ENCODE results near the gene UQCC3.
A peak's percentile ranks its signal among the peaks of the same experiment; 100 is the strongest.
"Not testable (repeated sequence)": the region's sequence is repeated elsewhere in the genome, so short reads cannot be mapped to it uniquely, and the experiment has no call there.

UQCC3 gene

GRCh38 chr11:62702246-62702645 lies 30.8 kb downstream of the UQCC3 start:
- H3K36me3 ChIP-seq (ENCODE audit: control insufficient read depth, insufficient read depth, low read length), result peaks cover 4% of the 10 kb centered on the region
- H3K4me1 ChIP-seq (ENCODE audit: control insufficient read depth, insufficient read depth, low read length), result peaks cover 12% of the 10 kb centered on the region
- H3K4me3 ChIP-seq (ENCODE audit: insufficient read depth, low read depth, low read length), result no peak overlapping the region
- no peaks in the 10 kb centered on the region for H3K27me3 ChIP-seq (ENCODE audit: control insufficient read depth, insufficient read depth, low read length, poor library complexity, severe bottlenecking)
- H3K9me3 ChIP-seq (ENCODE audit: control insufficient read depth, low read length), result no peaks in the 10 kb centered on the region
- 92 to 96% methylated on average over 11 of the region's 11 CpGs for WGBS, 2 experiments
- H3K27ac ChIP-seq (ENCODE audit: insufficient read depth, low read depth, low read length, poor library complexity, severe bottlenecking), result no peak overlapping the region

- not testable (repeated sequence) for H3K4me3 ChIP-seq (ENCODE audit: insufficient read depth, low read depth, low read length); H3K9me3 ChIP-seq (ENCODE audit: control insufficient read depth, low read length); H3K27ac ChIP-seq (ENCODE audit: insufficient read depth, low read depth, low read length, poor library complexity, severe bottlenecking); H3K36me3 ChIP-seq (ENCODE audit: control insufficient read depth, insufficient read depth, low read length); H3K27me3 ChIP-seq (ENCODE audit: control insufficient read depth, insufficient read depth, low read length, poor library complexity, severe bottlenecking)
- 93 to 94% methylated on average over 4 of the region's 4 CpGs for WGBS, 2 experiments
- peaks cover 24% of the 10 kb centered on the region for H3K4me1 ChIP-seq (ENCODE audit: control insufficient read depth, insufficient read depth, low read length)
Observed at GRCh38 chr11:62703921-62704320, 32.4 kb downstream of the UQCC3 start.

DNA sequence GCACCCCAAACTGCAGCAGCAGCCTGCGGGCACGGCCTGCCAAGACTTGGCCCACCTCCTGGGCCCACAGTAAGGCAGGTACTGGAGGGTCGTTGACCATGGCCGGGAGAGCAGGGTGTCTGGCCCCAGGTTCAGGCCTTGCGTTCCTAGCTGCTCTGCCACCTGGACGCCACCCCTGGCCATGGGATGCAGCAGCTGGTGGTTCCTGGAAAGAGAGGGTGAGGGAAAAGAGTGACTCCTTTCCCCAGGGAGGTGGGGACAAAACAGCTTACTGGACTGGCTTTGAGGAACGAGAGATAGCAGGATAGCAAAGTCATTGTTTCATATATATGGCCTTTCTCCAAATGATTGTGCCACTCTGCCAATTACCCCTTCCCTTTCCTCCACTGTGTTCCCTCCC lies 33.9 kb downstream of the UQCC3 start:
- WGBS, 2 experiments, result 77% methylated on average over 7 of the region's 7 CpGs
- H3K4me1 ChIP-seq (ENCODE audit: control insufficient read depth, insufficient read depth, low read length), result peaks cover 31% of the 10 kb centered on the region
- H3K36me3 ChIP-seq (ENCODE audit: control insufficient read depth, insufficient read depth, low read length), result peaks cover 5% of the 10 kb centered on the region

DNA sequence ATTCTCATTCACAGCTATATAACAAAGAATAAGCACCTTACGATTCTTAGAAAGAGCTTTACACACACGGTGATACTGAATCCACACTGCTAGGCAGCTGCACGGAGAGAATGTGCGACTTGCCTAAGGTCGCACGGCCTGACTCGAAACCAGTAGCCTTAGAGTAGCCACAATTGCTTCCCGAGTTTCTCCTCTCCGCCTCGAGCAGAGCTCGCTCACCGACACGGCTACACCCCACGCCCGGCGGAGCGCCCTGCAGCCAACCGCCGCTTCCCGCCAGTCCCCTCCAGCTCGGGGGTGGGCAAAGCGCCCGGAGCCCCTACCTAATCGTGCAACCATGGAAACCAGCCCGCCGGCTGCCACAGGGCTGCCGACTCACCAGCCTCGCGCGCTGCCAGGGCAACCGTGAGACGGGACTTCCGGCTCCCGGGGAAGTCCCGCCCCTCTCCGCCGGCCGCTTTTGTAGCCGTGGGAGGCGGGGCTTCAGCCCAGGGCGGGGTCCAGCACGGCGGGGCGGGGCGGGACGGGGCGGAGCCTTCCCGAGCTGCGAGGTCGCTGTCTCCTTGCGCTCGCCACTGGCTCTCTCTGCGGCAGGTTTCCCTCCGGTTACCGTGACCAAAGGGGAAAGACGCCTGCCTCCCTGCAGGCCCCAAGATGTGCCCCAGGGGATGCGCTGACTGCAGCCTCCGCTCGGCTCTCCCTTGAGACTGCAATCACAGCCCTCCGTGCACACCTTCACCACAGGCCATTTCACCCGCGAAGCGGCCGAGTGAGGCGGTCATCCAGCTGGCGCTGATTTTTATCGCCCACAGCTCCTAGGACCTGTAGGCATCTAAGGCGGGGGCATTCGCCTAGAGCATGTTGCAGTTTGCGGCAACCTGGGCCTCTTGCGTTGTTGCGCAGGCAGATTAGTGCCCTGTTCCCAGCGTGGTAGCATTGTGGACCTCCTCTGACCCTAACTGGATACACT lies 34.7 kb downstream of the UQCC3 start:
- peak overlapping the region; percentile 80 for H3K4me3 ChIP-seq (ENCODE audit: insufficient read depth, low read depth, low read length)
- WGBS, 2 experiments, result 1% methylated on average over 73 of the region's 73 CpGs

More for the DNA sequence above, 33.9 kb downstream of the UQCC3 start:
- H3K27me3 ChIP-seq (ENCODE audit: control insufficient read depth, insufficient read depth, low read length, poor library complexity, severe bottlenecking), result no peaks in the 10 kb centered on the region
- peak overlapping the region; percentile 93 for H3K27ac ChIP-seq (ENCODE audit: insufficient read depth, low read depth, low read length, poor library complexity, severe bottlenecking)
- no peaks in the 10 kb centered on the region for H3K9me3 ChIP-seq (ENCODE audit: control insufficient read depth, low read length)
- peak overlapping the region; percentile 80 for H3K4me3 ChIP-seq (ENCODE audit: insufficient read depth, low read depth, low read length)

DNA sequence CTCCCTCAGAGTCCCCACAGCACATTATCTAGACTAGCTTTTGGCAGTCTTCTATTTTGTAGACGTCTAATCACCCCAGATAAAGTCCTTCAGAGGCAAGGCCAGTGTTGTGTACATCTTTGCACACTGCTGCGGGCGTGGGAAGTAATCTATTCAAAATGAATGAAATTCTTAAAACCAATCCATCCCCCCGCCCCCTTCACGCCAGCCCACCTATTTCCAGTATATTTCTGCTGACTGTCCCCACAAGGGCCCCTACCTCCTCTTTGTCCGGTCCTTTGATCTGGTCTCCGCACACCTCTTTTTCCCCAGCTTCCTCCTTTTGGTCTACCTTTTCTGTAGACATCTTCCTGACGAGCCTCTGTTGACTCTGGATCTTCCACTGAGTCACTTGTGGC lies 35.4 kb downstream of the UQCC3 start:
- H3K36me3 ChIP-seq (ENCODE audit: control insufficient read depth, insufficient read depth, low read length), result peaks cover 16% of the 10 kb centered on the region

More for the DNA sequence above, 34.7 kb downstream of the UQCC3 start:
- Histone ChIP-seq H3K36me3 (ENCODE audit: control insufficient read depth, insufficient read depth, low read length) (peaks cover 12% of the 10 kb centered on the region), H3K27ac (ENCODE audit: insufficient read depth, low read depth, low read length, poor library complexity, severe bottlenecking) (peak overlapping the region; percentile 93), H3K9me3 (ENCODE audit: control insufficient read depth, low read length) (no peaks in the 10 kb centered on the region), H3K4me1 (ENCODE audit: control insufficient read depth, insufficient read depth, low read length) (peaks cover 31% of the 10 kb centered on the region), H3K27me3 (ENCODE audit: control insufficient read depth, insufficient read depth, low read length, poor library complexity, severe bottlenecking) (no peaks in the 10 kb centered on the region)

GRCh38 chr11:62707277-62707861 lies 35.9 kb downstream of the UQCC3 start, which contains the start of the genes BSCL2 and GNG3:
BSCL2 (minus strand) TSS chr11:62707424; CDS start chr11:62707195, 229 bp downstream.
GNG3 (plus strand) TSS chr11:62707676; CDS start chr11:62708296, 620 bp downstream.
- H3K4me3 ChIP-seq (ENCODE audit: insufficient read depth, low read depth, low read length), result peak within 1 kb of the TSS; percentile 80
- no peaks in the 10 kb centered on the region for H3K27me3 ChIP-seq (ENCODE audit: control insufficient read depth, insufficient read depth, low read length, poor library complexity, severe bottlenecking)
- peak within 1 kb of the TSS; percentile 93 for H3K27ac ChIP-seq (ENCODE audit: insufficient read depth, low read depth, low read length, poor library complexity, severe bottlenecking)
- WGBS, 2 experiments, result 3 to 6% methylated on average over 10 of the region's 10 CpGs
- peaks cover 17% of the 10 kb centered on the region for H3K36me3 ChIP-seq (ENCODE audit: control insufficient read depth, insufficient read depth, low read length)
- no peaks in the 10 kb centered on the region for H3K9me3 ChIP-seq (ENCODE audit: control insufficient read depth, low read length)
- H3K4me1 ChIP-seq (ENCODE audit: control insufficient read depth, insufficient read depth, low read length), result peaks cover 31% of the 10 kb centered on the region

More for the DNA sequence above, 35.4 kb downstream of the UQCC3 start:
- Histone ChIP-seq H3K4me1 (ENCODE audit: control insufficient read depth, insufficient read depth, low read length) (peaks cover 31% of the 10 kb centered on the region), H3K4me3 (ENCODE audit: insufficient read depth, low read depth, low read length) (peak overlapping the region; percentile 80), H3K27me3 (ENCODE audit: control insufficient read depth, insufficient read depth, low read length, poor library complexity, severe bottlenecking) (no peaks in the 10 kb centered on the region), H3K9me3 (ENCODE audit: control insufficient read depth, low read length) (no peaks in the 10 kb centered on the region), H3K27ac (ENCODE audit: insufficient read depth, low read depth, low read length, poor library complexity, severe bottlenecking) (peak overlapping the region; percentile 93)
- WGBS, 2 experiments, result 14 to 16% methylated on average over 8 of the region's 8 CpGs

- Histone ChIP-seq H3K4me3 (ENCODE audit: insufficient read depth, low read depth, low read length) (peak overlapping the region; percentile 32), H3K4me1 (ENCODE audit: control insufficient read depth, insufficient read depth, low read length) (peaks cover 31% of the 10 kb centered on the region), H3K36me3 (ENCODE audit: control insufficient read depth, insufficient read depth, low read length) (peaks cover 25% of the 10 kb centered on the region), H3K27ac (ENCODE audit: insufficient read depth, low read depth, low read length, poor library complexity, severe bottlenecking) (no peak overlapping the region), H3K27me3 (ENCODE audit: control insufficient read depth, insufficient read depth, low read length, poor library complexity, severe bottlenecking) (no peaks in the 10 kb centered on the region), H3K9me3 (ENCODE audit: control insufficient read depth, low read length) (no peaks in the 10 kb centered on the region)
- WGBS, 2 experiments, result 76 to 77% methylated on average over 5 of the region's 5 CpGs
Observed at GRCh38 chr11:62708392-62708791, 36.9 kb downstream of the UQCC3 start.

DNA sequence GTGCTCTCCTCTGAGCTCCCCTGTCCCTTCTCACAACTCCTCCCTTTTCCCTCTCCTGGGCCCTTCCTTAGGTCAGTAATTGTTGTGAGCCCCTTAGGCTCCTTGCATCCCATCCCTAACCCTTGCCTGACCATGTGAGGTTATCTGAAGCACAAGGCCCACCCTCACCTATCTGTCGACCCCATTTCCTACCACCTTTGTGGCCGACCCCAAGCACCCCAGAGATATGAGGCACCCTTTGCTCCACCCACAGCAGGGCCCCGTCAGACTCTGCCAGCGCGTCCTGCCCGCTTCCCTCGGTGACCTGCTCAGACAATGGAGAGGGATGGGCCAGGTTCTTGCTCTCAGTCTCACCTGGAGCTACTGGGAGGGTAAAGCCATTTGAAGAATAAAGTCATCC lies 37.3 kb downstream of the UQCC3 start:
- H3K4me3 ChIP-seq (ENCODE audit: insufficient read depth, low read depth, low read length), result peak overlapping the region; percentile 32
- H3K4me1 ChIP-seq (ENCODE audit: control insufficient read depth, insufficient read depth, low read length), result peaks cover 31% of the 10 kb centered on the region
- no peaks in the 10 kb centered on the region for H3K9me3 ChIP-seq (ENCODE audit: control insufficient read depth, low read length)
- H3K36me3 ChIP-seq (ENCODE audit: control insufficient read depth, insufficient read depth, low read length), result peaks cover 29% of the 10 kb centered on the region
- H3K27ac ChIP-seq (ENCODE audit: insufficient read depth, low read depth, low read length, poor library complexity, severe bottlenecking), result no peak overlapping the region
- no peaks in the 10 kb centered on the region for H3K27me3 ChIP-seq (ENCODE audit: control insufficient read depth, insufficient read depth, low read length, poor library complexity, severe bottlenecking)
- WGBS, 2 experiments, result 18 to 20% methylated on average over 7 of the region's 7 CpGs

- peak overlapping the region; percentile 32 for H3K4me3 ChIP-seq (ENCODE audit: insufficient read depth, low read depth, low read length)
- no peaks in the 10 kb centered on the region for H3K27me3 ChIP-seq (ENCODE audit: control insufficient read depth, insufficient read depth, low read length, poor library complexity, severe bottlenecking)
- H3K36me3 ChIP-seq (ENCODE audit: control insufficient read depth, insufficient read depth, low read length), result peaks cover 29% of the 10 kb centered on the region
- H3K27ac ChIP-seq (ENCODE audit: insufficient read depth, low read depth, low read length, poor library complexity, severe bottlenecking), result peak overlapping the region; percentile 95
- H3K9me3 ChIP-seq (ENCODE audit: control insufficient read depth, low read length), result no peaks in the 10 kb centered on the region
- H3K4me1 ChIP-seq (ENCODE audit: control insufficient read depth, insufficient read depth, low read length), result peaks cover 31% of the 10 kb centered on the region
- 7 to 10% methylated on average over 47 of the region's 47 CpGs for WGBS, 2 experiments
Observed at GRCh38 chr11:62709247-62710000, 38.0 kb downstream of the UQCC3 start.
